ENCODE data around the gene PVALEF. TPM values are rescaled to one million over a fixed set of nuclear protein-coding genes. Genes with fewer than 3 reads are reported as not detected.

PVALEF gene
- total and polyA plus RNA-seq, 2 of the 13 experiments (the other 11 are each of a cell fraction or from before 2014, with no cell fraction given): 0.18 TPM

- ATAC-seq (no peak), FAIRE-seq (no peak), DNase-seq (ENCODE audit: low spot score) (no peak)
- intact Hi-C loops (cut with micrococcal nuclease; ENCODE audit: unreplicated experiment): no loop called here
- Histone ChIP-seq H3K27me3 (ENCODE audit: control insufficient read depth in 1 of 2, insufficient read depth in 2 of 2, low read length in 2 of 2) (no peaks in the 10 kb centered on the region), H3K4me2 (ENCODE audit: low read depth, low read length) (no peak overlapping the region), H4K20me1 (ENCODE audit: insufficient read depth, low read length) (no peaks in the 10 kb centered on the region), H3K36me3 (replicated peaks in 1 of 2; ENCODE audit: control insufficient read depth in 1 of 2, insufficient read depth in 2 of 2, low read length in 2 of 2) (peaks cover 5 to 15% of the 10 kb centered on the region in 2 experiments; a peak in 4 of 5 replicates), H3K9me3 (ENCODE audit: low read length) (no peaks in the 10 kb centered on the region), H3K4me1 (ENCODE audit: insufficient read depth, low read length) (no peaks in the 10 kb centered on the region), H3K4me3 (replicated peaks in 1 of 3; ENCODE audit: insufficient read depth in 1 of 3, low read depth in 2 of 3, low read length in 3 of 3) (no peak overlapping the region), H3K79me2 (ENCODE audit: insufficient read depth, low read length) (no peaks in the 10 kb centered on the region), H2AFZ (ENCODE audit: low read length) (no peak overlapping the region), H3K9ac (ENCODE audit: insufficient read depth, low read depth, low read length) (no peak overlapping the region), H3K27ac (ENCODE audit: extremely low read length, insufficient read depth, low read length) (no peak overlapping the region)
- no TSS peak for BruUV-seq (replicated peaks)
- ChIA-PET POLR2A (no interaction called here), CTCF (ENCODE audit: low intra/inter-chr PET ratio, low total read pairs) (no interaction called here)
- 97% methylated on average over 8 of the region's 8 CpGs for WGBS (ENCODE audit: low lambda C conversion rate)
- in situ Hi-C loops (cut with HindIII; ENCODE audit: extremely low pct_ligation_motif_present, low pct_unique_long_range_greater_than_20kb): no loop called here
- TF ChIP-seq ZNF737 (CRISPR knock-in tag; IDR thresholded peaks at IDR 0.05; ENCODE audit: borderline replicate concordance) (no peak), PCBP1 (IDR thresholded peaks at IDR 0.05; ENCODE audit: borderline replicate concordance, low read depth, low read length) (no peak), ZNF674 (CRISPR knock-in tag; IDR thresholded peaks at IDR 0.05; ENCODE audit: low read depth) (no peak), MED13 (CRISPR knock-in tag; IDR thresholded peaks at IDR 0.05) (no peak), FOXJ3 (CRISPR knock-in tag; IDR thresholded peaks at IDR 0.05; ENCODE audit: borderline replicate concordance) (no peak), CSRNP2 (CRISPR knock-in tag; conservative IDR thresholded peaks at IDR 0.05; ENCODE audit: low read depth) (no peak), PAX8 (CRISPR knock-in tag; IDR thresholded peaks at IDR 0.05; ENCODE audit: borderline replicate concordance) (no peak), ZNF275 (CRISPR knock-in tag; IDR thresholded peaks at IDR 0.05; ENCODE audit: borderline replicate concordance) (no peak), RBAK (CRISPR knock-in tag; IDR thresholded peaks at IDR 0.05) (no peak), ZEB1 (IDR thresholded peaks at IDR 0.05; ENCODE audit: insufficient replicate concordance, low read depth) (no peak), HOXA3 (CRISPR knock-in tag; IDR thresholded peaks at IDR 0.05) (no peak), HNRNPUL1 (IDR thresholded peaks at IDR 0.05; ENCODE audit: low read depth, low read length) (no peak)
- TF ChIP-seq, protein P1, sequence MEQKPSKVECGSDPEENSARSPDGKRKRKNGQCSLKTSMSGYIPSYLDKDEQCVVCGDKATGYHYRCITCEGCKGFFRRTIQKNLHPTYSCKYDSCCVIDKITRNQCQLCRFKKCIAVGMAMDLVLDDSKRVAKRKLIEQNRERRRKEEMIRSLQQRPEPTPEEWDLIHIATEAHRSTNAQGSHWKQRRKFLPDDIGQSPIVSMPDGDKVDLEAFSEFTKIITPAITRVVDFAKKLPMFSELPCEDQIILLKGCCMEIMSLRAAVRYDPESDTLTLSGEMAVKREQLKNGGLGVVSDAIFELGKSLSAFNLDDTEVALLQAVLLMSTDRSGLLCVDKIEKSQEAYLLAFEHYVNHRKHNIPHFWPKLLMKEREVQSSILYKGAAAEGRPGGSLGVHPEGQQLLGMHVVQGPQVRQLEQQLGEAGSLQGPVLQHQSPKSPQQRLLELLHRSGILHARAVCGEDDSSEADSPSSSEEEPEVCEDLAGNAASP (CRISPR knock-in tag; IDR thresholded peaks at IDR 0.05; ENCODE audit: borderline replicate concordance): no peak
- TF ChIP-seq, protein P2, sequence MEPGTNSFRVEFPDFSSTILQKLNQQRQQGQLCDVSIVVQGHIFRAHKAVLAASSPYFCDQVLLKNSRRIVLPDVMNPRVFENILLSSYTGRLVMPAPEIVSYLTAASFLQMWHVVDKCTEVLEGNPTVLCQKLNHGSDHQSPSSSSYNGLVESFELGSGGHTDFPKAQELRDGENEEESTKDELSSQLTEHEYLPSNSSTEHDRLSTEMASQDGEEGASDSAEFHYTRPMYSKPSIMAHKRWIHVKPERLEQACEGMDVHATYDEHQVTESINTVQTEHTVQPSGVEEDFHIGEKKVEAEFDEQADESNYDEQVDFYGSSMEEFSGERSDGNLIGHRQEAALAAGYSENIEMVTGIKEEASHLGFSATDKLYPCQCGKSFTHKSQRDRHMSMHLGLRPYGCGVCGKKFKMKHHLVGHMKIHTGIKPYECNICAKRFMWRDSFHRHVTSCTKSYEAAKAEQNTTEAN (CRISPR knock-in tag; conservative IDR thresholded peaks at IDR 0.05): no peak
- TF ChIP-seq, protein P3, sequence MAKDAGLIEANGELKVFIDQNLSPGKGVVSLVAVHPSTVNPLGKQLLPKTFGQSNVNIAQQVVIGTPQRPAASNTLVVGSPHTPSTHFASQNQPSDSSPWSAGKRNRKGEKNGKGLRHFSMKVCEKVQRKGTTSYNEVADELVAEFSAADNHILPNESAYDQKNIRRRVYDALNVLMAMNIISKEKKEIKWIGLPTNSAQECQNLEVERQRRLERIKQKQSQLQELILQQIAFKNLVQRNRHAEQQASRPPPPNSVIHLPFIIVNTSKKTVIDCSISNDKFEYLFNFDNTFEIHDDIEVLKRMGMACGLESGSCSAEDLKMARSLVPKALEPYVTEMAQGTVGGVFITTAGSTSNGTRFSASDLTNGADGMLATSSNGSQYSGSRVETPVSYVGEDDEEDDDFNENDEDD (CRISPR knock-in tag; IDR thresholded peaks at IDR 0.05; ENCODE audit: borderline replicate concordance): no peak
Observed at GRCh38 chr17:81213978-81214377, 48.7 kb downstream of the PVALEF start.
